Neural progenitor cell (in vitro differentiated cells): ENCODE results near the gene JADE3. TPM values are rescaled to one million over a fixed set of nuclear protein-coding genes. Genes with fewer than 3 reads are reported as not detected.

Experiments
- DNase-seq: peaks from one replicate; pipeline ENCODE4 v3.0.0-alpha.2; 2016; ENCODE audit warnings: low spot score
- H2AFZ ChIP-seq: fragments of 200-600 bp; sonication (generic); replicated peaks from 2 replicates; pipeline ENCODE4 v1.6.1; 2016; ENCODE audit warnings: antibody characterized with exemption
- H3F3A ChIP-seq: fragments of 200-600 bp; sonication (generic); 2 replicates; pipeline ENCODE4 v1.6.1; 2016; ENCODE audit warnings: antibody characterized with exemption, low read depth
- H3K27ac ChIP-seq: fragments of 200-600 bp; sonication (generic); 2 replicates; pipeline ENCODE4 v1.5.1; 2016; ENCODE audit warnings: mild to moderate bottlenecking
- H3K27me3 ChIP-seq: fragments of 200-600 bp; sonication (generic); 2 replicates; pipeline ENCODE4 v1.6.1; 2016; ENCODE audit warnings: mild to moderate bottlenecking, moderate library complexity
- H3K36me3 ChIP-seq: fragments of 200-600 bp; sonication (generic); 2 replicates; pipeline ENCODE4 v1.5.1; 2016
- H3K4me1 ChIP-seq: fragments of 200-600 bp; sonication (generic); 2 replicates; pipeline ENCODE4 v1.6.1; 2016; ENCODE audit warnings: mixed run types
- H3K4me2 ChIP-seq: fragments of 200-600 bp; sonication (generic); 2 replicates; pipeline ENCODE4 v1.6.1; 2016
- H3K4me3 ChIP-seq: fragments of 200-600 bp; sonication (generic); 2 replicates; pipeline ENCODE4 v1.5.1; 2016
- H3K79me2 ChIP-seq: fragments of 200-600 bp; sonication (generic); 2 replicates; pipeline ENCODE4 v1.6.1; 2016; ENCODE audit warnings: low read depth
- H3K9ac ChIP-seq: fragments of 200-600 bp; sonication (generic); 2 replicates; pipeline ENCODE4 v1.6.1; 2016
- H3K9me3 ChIP-seq: fragments of 200-600 bp; sonication (generic); 2 replicates; pipeline ENCODE4 v1.5.1; 2016; ENCODE audit warnings: low read depth
- H4K20me1 ChIP-seq: fragments of 200-600 bp; sonication (generic); 2 replicates; pipeline ENCODE4 v1.6.1; 2016; ENCODE audit warnings: low read depth
- H3K27ac Mint-ChIP-seq: 3 replicates; pipeline ENCODE4 v1.8.0; 2021; ENCODE audit warnings: mixed read lengths
- H3K27me3 Mint-ChIP-seq: 2 replicates; pipeline ENCODE4 v1.8.0; 2022; ENCODE audit warnings: low read depth, mild to moderate bottlenecking, inconsistent platforms, moderate library complexity, mixed read lengths; ENCODE audit not compliant: insufficient read depth
- H3K36me3 Mint-ChIP-seq: 3 replicates; pipeline ENCODE4 v1.8.0; 2021; ENCODE audit warnings: mixed read lengths
- H3K4me1 Mint-ChIP-seq: 3 replicates; pipeline ENCODE4 v1.8.0; 2021; ENCODE audit warnings: mixed read lengths
- H3K4me3 Mint-ChIP-seq: 3 replicates; pipeline ENCODE4 v1.8.0; 2021; ENCODE audit warnings: mild to moderate bottlenecking, moderate library complexity, mixed read lengths
- H3K9me3 Mint-ChIP-seq: 3 replicates; pipeline ENCODE4 v1.8.0; 2020; ENCODE audit warnings: mixed read lengths
- CTCF ChIP-seq: fragments of 200-600 bp; sonication (generic); IDR thresholded peaks from 2 replicates; pipeline ENCODE4 v1.5.1; 2017; ENCODE audit warnings: antibody characterized with exemption, mild to moderate bottlenecking
- EZH2 ChIP-seq: fragments of 200-600 bp; sonication (generic); IDR thresholded peaks from 2 replicates; pipeline ENCODE4 v1.6.1; 2017; ENCODE audit warnings: antibody characterized with exemption, mild to moderate bottlenecking, moderate library complexity
- EZH2phosphoT487 ChIP-seq: fragments of 200-600 bp; sonication (generic); IDR thresholded peaks from 2 replicates; pipeline ENCODE4 v1.6.1; 2017; ENCODE audit warnings: antibody characterized with exemption
- total RNA-seq: library from RNA; depleted of rRNA; stranded (reverse); fragments of >200 nt; gene quantifications from 2 replicates; pipeline ENCODE4 v1.2.3, GENCODE V29; 2015; ENCODE audit warnings: low replicate concordance

JADE3 gene
- total RNA-seq, 1 donor from 2014 or later, result 28.1 TPM

GRCh38 chrX:47026198-47026597 is 114.0 kb downstream of the JADE3 start:
- no peaks in the 10 kb centered on the region for H3K36me3 ChIP-seq
- no peak overlapping the region for H3K4me3 Mint-ChIP-seq
- no peaks in the 10 kb centered on the region for H3K36me3 Mint-ChIP-seq
- peaks cover 2% of the 10 kb centered on the region for H3K9me3 Mint-ChIP-seq
- H3K27ac Mint-ChIP-seq, result no peak overlapping the region
- H4K20me1 ChIP-seq, result no peaks in the 10 kb centered on the region
- no peak overlapping the region for H3K27ac ChIP-seq
- H3K9me3 ChIP-seq, result peaks cover 8% of the 10 kb centered on the region
- no peak overlapping the region for H3K9ac ChIP-seq
- no peak overlapping the region for H3K4me2 ChIP-seq
- H3K4me1 Mint-ChIP-seq, result no peaks in the 10 kb centered on the region
- H3K4me3 ChIP-seq, result no peak overlapping the region
- TF ChIP-seq EZH2, result no peak
- TF ChIP-seq CTCF, result no peak
- TF ChIP-seq EZH2phosphoT487, result no peak
- H3K79me2 ChIP-seq, result no peaks in the 10 kb centered on the region
- no peaks in the 10 kb centered on the region for H3K27me3 ChIP-seq
- H3F3A ChIP-seq, result no peaks in the 10 kb centered on the region
- no peak for DNase-seq
- no peak overlapping the region for H2AFZ ChIP-seq
- no peaks in the 10 kb centered on the region for H3K4me1 ChIP-seq
- no peaks in the 10 kb centered on the region for H3K27me3 Mint-ChIP-seq

- Mint-ChIP-seq H3K27ac (no peak overlapping the region), H3K9me3 (no peaks in the 10 kb centered on the region), H3K4me1 (no peaks in the 10 kb centered on the region), H3K27me3 (no peaks in the 10 kb centered on the region), H3K4me3 (no peak overlapping the region), H3K36me3 (no peaks in the 10 kb centered on the region)
- no peak overlapping the region for H3K4me3 ChIP-seq
- no peak overlapping the region for H3K9ac ChIP-seq
- peak; percentile 73 for DNase-seq
- no peaks in the 10 kb centered on the region for H3K79me2 ChIP-seq
- H3K9me3 ChIP-seq, result peaks cover 5% of the 10 kb centered on the region
- no peak overlapping the region for H3K4me2 ChIP-seq
- TF ChIP-seq EZH2phosphoT487 (no peak), CTCF (peak; percentile 71), EZH2 (no peak)
- H3F3A ChIP-seq, result no peaks in the 10 kb centered on the region
- no peaks in the 10 kb centered on the region for H3K36me3 ChIP-seq
- no peak overlapping the region for H3K27ac ChIP-seq
- H3K4me1 ChIP-seq, result no peaks in the 10 kb centered on the region
- H2AFZ ChIP-seq, result no peak overlapping the region
- H3K27me3 ChIP-seq, result no peaks in the 10 kb centered on the region
- H4K20me1 ChIP-seq, result no peaks in the 10 kb centered on the region
Observed at GRCh38 chrX:47030339-47030738, 118.1 kb downstream of the JADE3 start.

GRCh38 chrX:47047989-47048388 is 135.8 kb downstream of the JADE3 start:
- Mint-ChIP-seq H3K4me1 (no peaks in the 10 kb centered on the region), H3K9me3 (peaks cover 10% of the 10 kb centered on the region), H3K27ac (no peak overlapping the region), H3K27me3 (peaks cover 2% of the 10 kb centered on the region), H3K36me3 (peaks cover 6% of the 10 kb centered on the region), H3K4me3 (no peak overlapping the region)
- H3K9ac ChIP-seq, result no peak overlapping the region
- H4K20me1 ChIP-seq, result no peaks in the 10 kb centered on the region
- no peaks in the 10 kb centered on the region for H3K79me2 ChIP-seq
- H2AFZ ChIP-seq, result no peak overlapping the region
- H3F3A ChIP-seq, result no peaks in the 10 kb centered on the region
- peak; percentile 2 for DNase-seq
- no peak overlapping the region for H3K4me2 ChIP-seq
- H3K27ac ChIP-seq, result no peak overlapping the region
- H3K4me3 ChIP-seq, result no peak overlapping the region
- H3K9me3 ChIP-seq, result peaks cover 7% of the 10 kb centered on the region
- TF ChIP-seq EZH2phosphoT487 (no peak), EZH2 (no peak), CTCF (no peak)
- H3K4me1 ChIP-seq, result no peaks in the 10 kb centered on the region
- H3K36me3 ChIP-seq, result no peaks in the 10 kb centered on the region
- no peaks in the 10 kb centered on the region for H3K27me3 ChIP-seq
